B cell (primary cell): ENCODE results near the gene N4BP2L2. TPM values are rescaled to one million over a fixed set of nuclear protein-coding genes. Genes with fewer than 3 reads are reported as not detected.

Source experiments
- ATAC-seq: fragments of 200-7000 bp; cut with Tn5 transposase; one replicate; pipeline ENCODE4 v1.10.0; 2021; ENCODE audit warnings: low read depth, mild to moderate bottlenecking, moderate number of reproducible peaks, moderate library complexity
- CTCF ChIA-PET: fragments of 350-600 bp; sonication (Branson Sonifier 250); formaldehyde crosslinking; loops from one replicate; lab custom pipeline; 2021; ENCODE audit warnings: antibody characterized with exemption, inconsistent platforms; lab: Charles Lee
- POLR2A ChIA-PET: fragments of 350-600 bp; sonication (Branson Sonifier 250); formaldehyde crosslinking; loops from one replicate; lab custom pipeline; 2021; ENCODE audit warnings: antibody characterized with exemption; lab: Charles Lee
- DNase-seq: peaks from one replicate; pipeline ENCODE4 v3.0.0; 2013
- H2AFZ ChIP-seq: 2 replicates; pipeline ENCODE4 v1.6.1; 2012; ENCODE audit warnings: mild to moderate bottlenecking, low read depth, low read length; ENCODE audit not compliant: insufficient read depth, poor library complexity, severe bottlenecking
- H3K27ac ChIP-seq, 2 donors: 1 replicate in 1 of 2; 2 replicates in 1 of 2; pipeline ENCODE4 v1.5.1; 2012 to 2013; ENCODE audit warnings: low read length in 2 of 2, mild to moderate bottlenecking in 2 of 2, moderate library complexity in 1 of 2
- H3K27me3 ChIP-seq, 4 experiments: fragments of 200-600 bp in 1 of 4; sonication (generic) in 1 of 4; replicated peaks in 1 of 4; 1 replicate in 2 of 4; 2 replicates in 2 of 4; pipeline versions ENCODE4 v1.6.1 to v1.7.0; 2013 to 2016; ENCODE audit warnings: low read length in 3 of 4, mild to moderate bottlenecking in 2 of 4, mixed read lengths in 1 of 4, moderate library complexity in 1 of 4; ENCODE audit not compliant: insufficient read depth in 4 of 4, control insufficient read depth in 3 of 4; ENCODE audit errors: control extremely low read depth in 1 of 4
- H3K36me3 ChIP-seq, 2 experiments: replicated peaks in 1 of 2; 1 replicate in 1 of 2; 2 replicates in 1 of 2; pipeline versions ENCODE4 v1.6.1 to v1.7.1; 2013; ENCODE audit warnings: low read length in 1 of 2; ENCODE audit not compliant: insufficient read depth in 2 of 2, control insufficient read depth in 1 of 2; ENCODE audit errors: control extremely low read depth in 1 of 2, extremely low read depth in 1 of 2
- H3K4me1 ChIP-seq, 2 donors: fragments of 200-600 bp in 1 of 2; sonication (generic) in 1 of 2; 1 replicate in 1 of 2; 2 replicates in 1 of 2; pipeline versions ENCODE4 v1.5.1 to v1.6.1; 2013 to 2017; ENCODE audit warnings: low read length in 2 of 2; ENCODE audit not compliant: control insufficient read depth in 2 of 2, insufficient read depth in 2 of 2
- H3K4me2 ChIP-seq: replicated peaks from 2 replicates; pipeline ENCODE3; 2012; ENCODE audit warnings: mild to moderate bottlenecking, low read depth, low read length; ENCODE audit not compliant: poor library complexity, severe bottlenecking
- H3K4me3 ChIP-seq, 5 experiments: fragments of 200-600 bp in 1 of 5; sonication (generic) in 1 of 5; 1 replicate in 3 of 5; 2 replicates in 2 of 5; pipeline versions ENCODE4 v1.5.1 to v1.7.0; 2011 to 2016; ENCODE audit warnings: low read length in 4 of 5, mild to moderate bottlenecking in 4 of 5, low read depth in 2 of 5, control low read depth in 1 of 5, moderate library complexity in 1 of 5; ENCODE audit not compliant: insufficient read depth in 1 of 5; ENCODE audit errors: control extremely low read depth in 1 of 5, extremely low read depth in 1 of 5
- H3K79me2 ChIP-seq: fragments of 200-600 bp; sonication (generic); one replicate; pipeline ENCODE4 v1.6.0; 2016; ENCODE audit warnings: low read length; ENCODE audit not compliant: control insufficient read depth, insufficient read depth
- H3K9ac ChIP-seq: fragments of 200-600 bp; sonication (generic); 2 replicates; pipeline ENCODE4 v1.6.1; 2017; ENCODE audit warnings: mild to moderate bottlenecking, low read length, moderate library complexity
- H3K9me3 ChIP-seq, 3 donors: one replicate each; pipeline versions ENCODE4 v1.6.1 to v1.7.1; 2013; ENCODE audit warnings: low read length in 2 of 3; ENCODE audit not compliant: control insufficient read depth in 2 of 3, insufficient read depth in 1 of 3; ENCODE audit errors: control extremely low read depth in 1 of 3
- H4K20me1 ChIP-seq: 2 replicates; pipeline ENCODE4 v1.6.0; 2012; ENCODE audit warnings: mild to moderate bottlenecking, low read length; ENCODE audit not compliant: insufficient read depth, control insufficient read depth, poor library complexity, severe bottlenecking
- H3K27ac Mint-ChIP-seq: one replicate; pipeline ENCODE4 v1.8.0; 2021; ENCODE audit warnings: mixed read lengths
- H3K27me3 Mint-ChIP-seq: one replicate; pipeline ENCODE4 v1.8.0; 2021; ENCODE audit warnings: mixed read lengths
- H3K4me1 Mint-ChIP-seq: one replicate; pipeline ENCODE4 v1.8.0; 2021; ENCODE audit warnings: mixed read lengths
- H3K4me3 Mint-ChIP-seq: one replicate; pipeline ENCODE4 v1.8.0; 2021; ENCODE audit warnings: mixed read lengths
- H3K9me3 Mint-ChIP-seq: one replicate; pipeline ENCODE4 v1.8.0; 2022; ENCODE audit warnings: mixed read lengths; ENCODE audit not compliant: insufficient read depth
- EZH2 ChIP-seq: IDR thresholded peaks from 2 replicates; pipeline ENCODE4 v1.6.1; 2012; ENCODE audit warnings: borderline replicate concordance, low read depth, mild to moderate bottlenecking, moderate library complexity, low read length; ENCODE audit not compliant: insufficient read depth, poor library complexity, severe bottlenecking
- WGBS: methylation state at CpG from one replicate; pipeline ENCODE4 v1.1.5; 2013; ENCODE audit warnings: missing lambda C conversion rate; ENCODE audit not compliant: insufficient coverage; 5-methylcytosine and 5-hydroxymethylcytosine counted together
- intact Hi-C: fragments of 100-400 bp; cut with micrococcal nuclease; formaldehyde crosslinking; loops from one replicate; pipeline ENCODE4 v1.10.0; 2022
- polyA plus RNA-seq: library from polyadenylated mRNA; depleted of rRNA; stranded (reverse); fragments of >200 nt; gene quantifications from 2 replicates; pipeline ENCODE4 v1.2.3, GENCODE V29; 2012
- total RNA-seq, 2 donors: library from RNA; stranded (reverse); fragments of 120-200 nt in 1 of 2; gene quantifications; 1 replicate in 1 of 2; 2 replicates in 1 of 2; pipeline versions ENCODE4 v1.2.3 to v1.2.4, GENCODE V29; 2013 to 2022
- TF ChIP-seq, protein P1 (sequence below): fragments of 200-600 bp; IDR thresholded peaks from one replicate; pipeline ENCODE4 v1.8.0; 2022; ENCODE audit warnings: antibody characterized with exemption, mild to moderate bottlenecking

The N4BP2L2 gene
- total and polyA plus RNA-seq, 2 donors (not counting 1 experiment from before 2014, with no cell fraction given): 63.9 to 239 TPM

DNA sequence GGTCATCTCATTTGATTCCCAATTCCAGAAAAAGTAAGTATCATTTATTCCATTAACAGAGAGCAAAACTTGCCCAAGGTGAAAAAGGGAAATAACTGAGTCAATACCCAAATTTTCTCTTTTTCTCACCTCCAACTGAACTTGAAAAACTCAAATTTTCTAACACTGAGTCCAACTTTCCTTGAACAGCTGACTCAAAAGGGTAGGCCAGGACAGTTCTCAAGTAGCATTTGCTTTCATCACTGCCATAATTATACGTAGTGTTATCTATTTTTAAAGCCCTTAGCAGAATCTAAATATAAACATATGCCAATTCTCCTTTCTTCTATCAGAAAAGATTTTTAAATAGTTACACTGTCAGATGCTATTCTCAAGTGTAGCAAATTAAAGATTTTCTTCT lies 3.5 kb downstream of the N4BP2L2 start:
- Mint-ChIP-seq H3K4me1 (peaks cover 73% of the 10 kb centered on the region), H3K4me3 (no peak overlapping the region), H3K27me3 (no peaks in the 10 kb centered on the region), H3K27ac (no peak overlapping the region), H3K9me3 (no peaks in the 10 kb centered on the region)
- Histone ChIP-seq H3K27me3 (no peaks in the 10 kb centered on the region), H3K9me3 (no peaks in the 10 kb centered on the region), H4K20me1 (peaks cover 12% of the 10 kb centered on the region), H3K79me2 (peaks cover 87% of the 10 kb centered on the region), H3K4me3 (no peak overlapping the region), H2AFZ (no peak overlapping the region), H3K36me3 (peaks cover 5 to 21% of the 10 kb centered on the region in 2 experiments), H3K9ac (no peak overlapping the region), H3K4me1 (peaks cover 34 to 62% of the 10 kb centered on the region in 2 donors), H3K4me2 (peak overlapping the region; percentile 33), H3K27ac (peak overlapping the region in 1 of 2 donors; percentile 33)
- no peak for DNase-seq
- no CpG with 5 or more reads among the region's 1 CpG for WGBS
- no peak for ATAC-seq
- intact Hi-C loops: loop anchor here (5.0 to 10.0 kb wide), 3 partner anchors 102 to 690 kb away; no protein-coding TSS in a partner anchor
- POLR2A ChIA-PET: no interaction called here
- TF ChIP-seq, protein P1, sequence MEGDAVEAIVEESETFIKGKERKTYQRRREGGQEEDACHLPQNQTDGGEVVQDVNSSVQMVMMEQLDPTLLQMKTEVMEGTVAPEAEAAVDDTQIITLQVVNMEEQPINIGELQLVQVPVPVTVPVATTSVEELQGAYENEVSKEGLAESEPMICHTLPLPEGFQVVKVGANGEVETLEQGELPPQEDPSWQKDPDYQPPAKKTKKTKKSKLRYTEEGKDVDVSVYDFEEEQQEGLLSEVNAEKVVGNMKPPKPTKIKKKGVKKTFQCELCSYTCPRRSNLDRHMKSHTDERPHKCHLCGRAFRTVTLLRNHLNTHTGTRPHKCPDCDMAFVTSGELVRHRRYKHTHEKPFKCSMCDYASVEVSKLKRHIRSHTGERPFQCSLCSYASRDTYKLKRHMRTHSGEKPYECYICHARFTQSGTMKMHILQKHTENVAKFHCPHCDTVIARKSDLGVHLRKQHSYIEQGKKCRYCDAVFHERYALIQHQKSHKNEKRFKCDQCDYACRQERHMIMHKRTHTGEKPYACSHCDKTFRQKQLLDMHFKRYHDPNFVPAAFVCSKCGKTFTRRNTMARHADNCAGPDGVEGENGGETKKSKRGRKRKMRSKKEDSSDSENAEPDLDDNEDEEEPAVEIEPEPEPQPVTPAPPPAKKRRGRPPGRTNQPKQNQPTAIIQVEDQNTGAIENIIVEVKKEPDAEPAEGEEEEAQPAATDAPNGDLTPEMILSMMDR: no peak
- no peak for TF ChIP-seq EZH2
- CTCF ChIA-PET: no interaction called here

DNA sequence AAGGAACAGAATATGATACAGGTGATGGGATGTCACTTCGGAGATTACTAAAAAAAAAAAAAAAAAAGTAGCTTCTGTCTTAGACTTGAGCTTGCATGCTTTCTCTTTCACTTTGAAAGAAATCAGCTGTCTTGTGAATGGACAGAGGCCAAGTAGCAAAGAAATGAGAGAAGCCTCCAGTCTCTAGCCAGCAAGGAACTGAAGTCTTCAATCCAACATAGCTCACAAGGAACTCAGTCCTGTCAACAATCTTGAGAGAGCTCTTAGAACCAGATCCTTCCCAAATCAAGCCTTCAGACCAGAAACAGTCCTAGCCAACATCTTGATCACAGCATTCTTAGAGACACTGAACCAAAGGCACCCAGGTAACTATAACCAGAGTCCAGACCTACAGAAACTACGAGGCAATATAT lies 7.7 kb downstream of the N4BP2L2 start:
- H3K4me2 ChIP-seq: peak overlapping the region; percentile 43
- DNase-seq (peak; percentile 35), ATAC-seq (peak; percentile 51)
- H4K20me1 ChIP-seq: peaks cover 18% of the 10 kb centered on the region
- H3K79me2 ChIP-seq: peaks cover 86% of the 10 kb centered on the region
- intact Hi-C loops: loop anchor here (10.0 kb wide), 1 partner anchor 686 kb away; no protein-coding TSS in a partner anchor
- WGBS: no CpG with 5 or more reads among the region's 2 CpGs
- H3K27ac ChIP-seq: peak overlapping the region in 1 of 2 donors; percentile 60
- peak overlapping the region; percentile 21 for H3K9ac ChIP-seq
- H3K4me3 Mint-ChIP-seq: peak overlapping the region; percentile 71
- POLR2A ChIA-PET: interaction anchor here (0.8 kb wide), 1 partner anchor 25 kb away, joined by 8 read pairs; no protein-coding TSS in a partner anchor
- no peak overlapping the region for H3K4me3 ChIP-seq
- no peaks in the 10 kb centered on the region for H3K27me3 ChIP-seq
- H3K9me3 Mint-ChIP-seq: no peaks in the 10 kb centered on the region
- no peaks in the 10 kb centered on the region for H3K27me3 Mint-ChIP-seq
- no peaks in the 10 kb centered on the region for H3K9me3 ChIP-seq
- peaks cover 7 to 14% of the 10 kb centered on the region in 2 experiments for H3K36me3 ChIP-seq
- peaks cover 63% of the 10 kb centered on the region for H3K4me1 Mint-ChIP-seq
- CTCF ChIA-PET: interaction anchor here (0.7 to 1.0 kb wide), 2 partner anchors 31 to 51 kb away, joined by 3 read pairs; no protein-coding TSS in a partner anchor
- H3K27ac Mint-ChIP-seq: peak overlapping the region; percentile 7
- no peak overlapping the region for H2AFZ ChIP-seq
- TF ChIP-seq EZH2: no peak
- TF ChIP-seq, protein P1: no peak
- peaks cover 17 to 43% of the 10 kb centered on the region in 2 donors for H3K4me1 ChIP-seq
